Calu3 (cell line): ENCODE results near the gene CAV2. TPM values are rescaled to one million over a fixed set of nuclear protein-coding genes. Genes with fewer than 3 reads are reported as not detected.

Experiments
- BruUV-seq: library from RNA; stranded (reverse); fragments of 400-500 nt; replicated peaks from 2 replicates; lab custom pipeline; 2021; lab: Mats Ljungman, UMichigan
- CTCF ChIA-PET: fragments of 300-600 bp; sonication (Branson Sonifier 250); formaldehyde crosslinking; loops from one replicate; lab custom pipeline; 2022; ENCODE audit warnings: antibody characterized with exemption; lab: Charles Lee
- DNase-seq: peaks from one replicate; pipeline ENCODE4 v3.0.0; 2022
- H3K27ac Mint-ChIP-seq: one replicate; pipeline ENCODE4 v1.8.0; 2022; ENCODE audit warnings: mixed read lengths; ENCODE audit not compliant: unreplicated experiment
- H3K27me3 Mint-ChIP-seq: one replicate; pipeline ENCODE4 v1.8.0; 2022; ENCODE audit warnings: mixed read lengths; ENCODE audit not compliant: unreplicated experiment
- H3K36me3 Mint-ChIP-seq: one replicate; pipeline ENCODE4 v1.8.0; 2022; ENCODE audit warnings: mild to moderate bottlenecking, moderate library complexity, mixed read lengths; ENCODE audit not compliant: insufficient read depth, unreplicated experiment
- H3K4me1 Mint-ChIP-seq: one replicate; pipeline ENCODE4 v1.8.0; 2022; ENCODE audit warnings: mild to moderate bottlenecking, low read depth, mixed read lengths; ENCODE audit not compliant: unreplicated experiment
- H3K4me3 Mint-ChIP-seq: one replicate; pipeline ENCODE4 v1.8.0; 2022; ENCODE audit warnings: mild to moderate bottlenecking, low read depth, moderate library complexity, mixed read lengths; ENCODE audit not compliant: unreplicated experiment
- H3K9me3 Mint-ChIP-seq: one replicate; pipeline ENCODE4 v1.8.0; 2022; ENCODE audit warnings: low read depth, mixed read lengths; ENCODE audit not compliant: unreplicated experiment
- intact Hi-C: fragments of 100-400 bp; cut with micrococcal nuclease; formaldehyde crosslinking; loops from one replicate; pipeline ENCODE4 v1.10.0; 2022; ENCODE audit not compliant: unreplicated experiment
- total RNA-seq: library from RNA; stranded (reverse); gene quantifications from 2 replicates; pipeline ENCODE4 v1.2.3, GENCODE V29; 2022
- TF ChIP-seq, protein P1 (sequence below): fragments of 200-600 bp; IDR thresholded peaks from one replicate; pipeline ENCODE4 v1.8.0; 2022; ENCODE audit warnings: antibody characterized with exemption; ENCODE audit not compliant: unreplicated experiment

CAV2 gene
- total RNA-seq, 1 experiment from 2014 or later, result 76.4 TPM

DNA sequence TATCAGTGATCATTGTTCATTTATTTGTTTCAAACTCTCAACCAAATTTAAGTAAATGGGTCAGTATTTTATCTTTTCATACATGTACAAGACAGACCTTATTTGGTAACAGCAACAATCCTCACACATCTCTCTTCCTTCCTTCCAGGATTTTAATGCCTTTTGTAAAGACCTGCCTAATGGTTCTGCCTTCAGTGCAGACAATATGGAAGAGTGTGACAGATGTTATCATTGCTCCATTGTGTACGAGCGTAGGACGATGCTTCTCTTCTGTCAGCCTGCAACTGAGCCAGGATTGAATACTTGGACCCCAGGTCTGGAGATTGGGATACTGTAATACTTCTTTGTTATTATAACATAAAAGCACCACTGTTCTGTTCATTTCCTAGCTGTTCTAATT is 6.3 kb downstream of the CAV2 start:
- CTCF ChIA-PET, result no interaction called here
- TF ChIP-seq, protein P1, sequence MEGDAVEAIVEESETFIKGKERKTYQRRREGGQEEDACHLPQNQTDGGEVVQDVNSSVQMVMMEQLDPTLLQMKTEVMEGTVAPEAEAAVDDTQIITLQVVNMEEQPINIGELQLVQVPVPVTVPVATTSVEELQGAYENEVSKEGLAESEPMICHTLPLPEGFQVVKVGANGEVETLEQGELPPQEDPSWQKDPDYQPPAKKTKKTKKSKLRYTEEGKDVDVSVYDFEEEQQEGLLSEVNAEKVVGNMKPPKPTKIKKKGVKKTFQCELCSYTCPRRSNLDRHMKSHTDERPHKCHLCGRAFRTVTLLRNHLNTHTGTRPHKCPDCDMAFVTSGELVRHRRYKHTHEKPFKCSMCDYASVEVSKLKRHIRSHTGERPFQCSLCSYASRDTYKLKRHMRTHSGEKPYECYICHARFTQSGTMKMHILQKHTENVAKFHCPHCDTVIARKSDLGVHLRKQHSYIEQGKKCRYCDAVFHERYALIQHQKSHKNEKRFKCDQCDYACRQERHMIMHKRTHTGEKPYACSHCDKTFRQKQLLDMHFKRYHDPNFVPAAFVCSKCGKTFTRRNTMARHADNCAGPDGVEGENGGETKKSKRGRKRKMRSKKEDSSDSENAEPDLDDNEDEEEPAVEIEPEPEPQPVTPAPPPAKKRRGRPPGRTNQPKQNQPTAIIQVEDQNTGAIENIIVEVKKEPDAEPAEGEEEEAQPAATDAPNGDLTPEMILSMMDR, result no peak
- Mint-ChIP-seq H3K27ac (no peak overlapping the region), H3K4me3 (no peak overlapping the region), H3K27me3 (no peaks in the 10 kb centered on the region), H3K36me3 (peaks cover 6% of the 10 kb centered on the region), H3K4me1 (peaks cover 34% of the 10 kb centered on the region), H3K9me3 (no peaks in the 10 kb centered on the region)
- DNase-seq, result no peak
- intact Hi-C loops, result no loop called here
- BruUV-seq, result no TSS peak

- H3K27ac Mint-ChIP-seq, result peak overlapping the region; percentile 28
- CTCF ChIA-PET, result interaction anchor here (1.9 kb wide), 1 partner anchor 8 kb away, joined by 10 read pairs; no protein-coding TSS in a partner anchor
Observed at GRCh38 chr7:116509982-116510579, 10.5 kb downstream of the CAV2 start.

DNA sequence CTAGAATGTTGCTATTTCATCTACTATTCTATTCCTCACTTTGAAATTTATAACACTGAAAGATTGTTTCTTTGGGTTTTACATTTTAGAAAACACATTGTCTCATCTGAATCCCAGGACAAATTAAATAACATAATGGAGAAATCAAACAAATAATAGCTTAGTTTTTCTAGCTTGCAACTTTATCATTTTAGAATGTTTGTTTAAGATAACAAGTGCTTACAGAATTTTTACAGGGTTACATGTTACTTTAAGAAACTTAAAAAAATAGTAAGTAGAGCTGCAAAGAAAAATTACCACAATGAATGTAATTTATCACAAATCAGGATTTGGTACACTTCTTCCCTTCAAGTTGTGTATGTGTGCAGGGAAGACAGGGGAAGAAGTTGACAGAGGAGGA is 11.3 kb downstream of the CAV2 start:
- DNase-seq, result no peak
- Mint-ChIP-seq H3K9me3 (no peaks in the 10 kb centered on the region), H3K27me3 (no peaks in the 10 kb centered on the region), H3K36me3 (peaks cover 6% of the 10 kb centered on the region), H3K4me3 (peak overlapping the region; percentile 71), H3K4me1 (peaks cover 38% of the 10 kb centered on the region), H3K27ac (peak overlapping the region; percentile 57)
- intact Hi-C loops, result no loop called here
- CTCF ChIA-PET, result interaction anchor here (1.9 kb wide), 1 partner anchor 9 kb away, joined by 10 read pairs; no protein-coding TSS in a partner anchor
- no TSS peak for BruUV-seq
- TF ChIP-seq, protein P1, result no peak

More at GRCh38 chr7:116509982-116510579, 10.5 kb downstream of the CAV2 start:
- intact Hi-C loops, result no loop called here
- peaks cover 6% of the 10 kb centered on the region for H3K36me3 Mint-ChIP-seq
- H3K9me3 Mint-ChIP-seq, result no peaks in the 10 kb centered on the region
- BruUV-seq, result no TSS peak
- TF ChIP-seq, protein P1, result no peak
- no peak for DNase-seq
- no peak overlapping the region for H3K4me3 Mint-ChIP-seq
- H3K4me1 Mint-ChIP-seq, result peaks cover 45% of the 10 kb centered on the region
- H3K27me3 Mint-ChIP-seq, result no peaks in the 10 kb centered on the region

GRCh38 chr7:116511552-116512519 is 12.3 kb downstream of the CAV2 start:
- Mint-ChIP-seq H3K4me1 (peaks cover 38% of the 10 kb centered on the region), H3K27me3 (no peaks in the 10 kb centered on the region), H3K36me3 (peaks cover 6% of the 10 kb centered on the region), H3K4me3 (peak overlapping the region; percentile 71), H3K9me3 (no peaks in the 10 kb centered on the region), H3K27ac (peak overlapping the region; percentile 57)
- BruUV-seq, result no TSS peak
- intact Hi-C loops, result no loop called here
- CTCF ChIA-PET, result interaction anchor here (1.9 kb wide), 1 partner anchor 10 kb away, joined by 10 read pairs; no protein-coding TSS in a partner anchor
- TF ChIP-seq, protein P1, result no peak
- DNase-seq, result no peak
